ENCODE results near the gene ZNF653.
A peak's percentile ranks its signal among the peaks of the same experiment; 100 is the strongest.

The ZNF653 gene

DNA sequence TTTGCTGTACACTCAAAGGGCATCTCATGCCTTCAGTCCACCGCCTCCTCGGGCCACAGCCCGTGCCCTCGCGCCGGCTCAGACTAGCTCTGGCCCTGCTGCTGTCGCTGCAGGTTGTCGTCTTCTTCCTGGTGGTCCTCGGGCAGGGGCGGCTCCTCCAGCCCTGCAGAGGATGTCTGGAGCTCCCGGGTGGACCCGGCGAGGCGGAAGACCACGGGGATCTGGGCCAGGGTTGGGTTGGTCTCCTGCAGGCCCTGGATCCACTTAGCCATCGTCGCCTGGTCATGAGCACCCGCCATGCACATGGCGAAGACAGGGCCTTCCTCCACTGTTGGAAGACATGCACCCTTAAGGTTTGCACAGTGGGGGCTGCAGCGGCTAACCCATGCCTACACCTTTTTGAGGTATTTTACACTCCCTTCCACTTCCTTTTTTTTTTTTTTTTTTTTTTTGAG, 489 bp upstream of the ZNF653 start:
- DNase-seq (ENCODE audit: low read depth in 1 of 2, low spot score in 1 of 2) = no peak
- TF ChIP-seq POLR2AphosphoS5 (IDR thresholded peaks at IDR 0.05; ENCODE audit: low read depth) (no peak; the same call in none of the 2 replicates), SPI1 (IDR thresholded peaks at IDR 0.05; ENCODE audit: borderline replicate concordance, low read depth) (peak; percentile 79)
- Histone ChIP-seq H3K27ac (replicated peaks) (peak overlapping the region; percentile 53), H3K27me3 (ENCODE audit: insufficient read depth, poor library complexity, severe bottlenecking) (no peaks in the 10 kb centered on the region), H3K4me3 (replicated peaks; ENCODE audit: insufficient read depth, low read length) (peak overlapping the region; percentile 92)

DNA sequence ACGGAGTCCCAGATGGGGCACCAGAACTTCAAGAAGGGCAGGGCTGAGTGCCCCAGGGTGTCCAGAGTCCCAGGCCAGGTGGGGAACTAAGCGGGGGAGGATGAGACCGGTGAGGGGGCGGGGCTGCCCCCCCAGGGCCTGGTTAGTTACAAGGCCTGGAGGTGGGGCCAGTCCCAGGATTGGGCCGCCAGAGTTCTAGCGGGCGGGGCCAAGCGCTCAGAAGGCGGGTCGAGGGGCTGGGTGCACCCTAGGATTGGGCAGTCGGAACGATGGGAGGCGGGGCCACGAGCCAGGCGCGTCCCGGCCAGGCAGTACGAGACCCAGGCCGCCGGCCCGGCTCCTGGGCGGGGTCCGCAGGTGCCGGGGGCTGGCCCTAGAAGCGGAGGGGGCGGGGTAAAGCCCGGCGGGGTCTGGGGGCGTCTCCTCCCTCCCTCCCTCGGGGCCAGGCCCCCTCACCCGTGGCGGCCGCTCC, 571 bp downstream of the ZNF653 start:
- no peaks in the 10 kb centered on the region for H3K27me3 ChIP-seq (ENCODE audit: insufficient read depth, poor library complexity, severe bottlenecking)
- TF ChIP-seq POLR2AphosphoS5 (IDR thresholded peaks at IDR 0.05; ENCODE audit: low read depth) (no peak), SPI1 (IDR thresholded peaks at IDR 0.05; ENCODE audit: borderline replicate concordance, low read depth) (no peak), GABPA (IDR thresholded peaks at IDR 0.05; ENCODE audit: low read depth) (no peak)
- TF ChIP-seq, protein P1, sequence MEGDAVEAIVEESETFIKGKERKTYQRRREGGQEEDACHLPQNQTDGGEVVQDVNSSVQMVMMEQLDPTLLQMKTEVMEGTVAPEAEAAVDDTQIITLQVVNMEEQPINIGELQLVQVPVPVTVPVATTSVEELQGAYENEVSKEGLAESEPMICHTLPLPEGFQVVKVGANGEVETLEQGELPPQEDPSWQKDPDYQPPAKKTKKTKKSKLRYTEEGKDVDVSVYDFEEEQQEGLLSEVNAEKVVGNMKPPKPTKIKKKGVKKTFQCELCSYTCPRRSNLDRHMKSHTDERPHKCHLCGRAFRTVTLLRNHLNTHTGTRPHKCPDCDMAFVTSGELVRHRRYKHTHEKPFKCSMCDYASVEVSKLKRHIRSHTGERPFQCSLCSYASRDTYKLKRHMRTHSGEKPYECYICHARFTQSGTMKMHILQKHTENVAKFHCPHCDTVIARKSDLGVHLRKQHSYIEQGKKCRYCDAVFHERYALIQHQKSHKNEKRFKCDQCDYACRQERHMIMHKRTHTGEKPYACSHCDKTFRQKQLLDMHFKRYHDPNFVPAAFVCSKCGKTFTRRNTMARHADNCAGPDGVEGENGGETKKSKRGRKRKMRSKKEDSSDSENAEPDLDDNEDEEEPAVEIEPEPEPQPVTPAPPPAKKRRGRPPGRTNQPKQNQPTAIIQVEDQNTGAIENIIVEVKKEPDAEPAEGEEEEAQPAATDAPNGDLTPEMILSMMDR (IDR thresholded peaks at IDR 0.05; ENCODE audit: insufficient read depth, low read length) = no peak
- TF ChIP-seq, protein P2, sequence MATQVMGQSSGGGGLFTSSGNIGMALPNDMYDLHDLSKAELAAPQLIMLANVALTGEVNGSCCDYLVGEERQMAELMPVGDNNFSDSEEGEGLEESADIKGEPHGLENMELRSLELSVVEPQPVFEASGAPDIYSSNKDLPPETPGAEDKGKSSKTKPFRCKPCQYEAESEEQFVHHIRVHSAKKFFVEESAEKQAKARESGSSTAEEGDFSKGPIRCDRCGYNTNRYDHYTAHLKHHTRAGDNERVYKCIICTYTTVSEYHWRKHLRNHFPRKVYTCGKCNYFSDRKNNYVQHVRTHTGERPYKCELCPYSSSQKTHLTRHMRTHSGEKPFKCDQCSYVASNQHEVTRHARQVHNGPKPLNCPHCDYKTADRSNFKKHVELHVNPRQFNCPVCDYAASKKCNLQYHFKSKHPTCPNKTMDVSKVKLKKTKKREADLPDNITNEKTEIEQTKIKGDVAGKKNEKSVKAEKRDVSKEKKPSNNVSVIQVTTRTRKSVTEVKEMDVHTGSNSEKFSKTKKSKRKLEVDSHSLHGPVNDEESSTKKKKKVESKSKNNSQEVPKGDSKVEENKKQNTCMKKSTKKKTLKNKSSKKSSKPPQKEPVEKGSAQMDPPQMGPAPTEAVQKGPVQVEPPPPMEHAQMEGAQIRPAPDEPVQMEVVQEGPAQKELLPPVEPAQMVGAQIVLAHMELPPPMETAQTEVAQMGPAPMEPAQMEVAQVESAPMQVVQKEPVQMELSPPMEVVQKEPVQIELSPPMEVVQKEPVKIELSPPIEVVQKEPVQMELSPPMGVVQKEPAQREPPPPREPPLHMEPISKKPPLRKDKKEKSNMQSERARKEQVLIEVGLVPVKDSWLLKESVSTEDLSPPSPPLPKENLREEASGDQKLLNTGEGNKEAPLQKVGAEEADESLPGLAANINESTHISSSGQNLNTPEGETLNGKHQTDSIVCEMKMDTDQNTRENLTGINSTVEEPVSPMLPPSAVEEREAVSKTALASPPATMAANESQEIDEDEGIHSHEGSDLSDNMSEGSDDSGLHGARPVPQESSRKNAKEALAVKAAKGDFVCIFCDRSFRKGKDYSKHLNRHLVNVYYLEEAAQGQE (IDR thresholded peaks at IDR 0.05; ENCODE audit: insufficient replicate concordance, low read depth) = no peak
- H3K4me3 ChIP-seq (replicated peaks; ENCODE audit: insufficient read depth, low read length) = peak overlapping the region; percentile 92
- peak overlapping the region; percentile 53 for H3K27ac ChIP-seq (replicated peaks)
- peak; percentile 89 to 96 for DNase-seq (ENCODE audit: low read depth in 1 of 2, low spot score in 1 of 2)

DNA sequence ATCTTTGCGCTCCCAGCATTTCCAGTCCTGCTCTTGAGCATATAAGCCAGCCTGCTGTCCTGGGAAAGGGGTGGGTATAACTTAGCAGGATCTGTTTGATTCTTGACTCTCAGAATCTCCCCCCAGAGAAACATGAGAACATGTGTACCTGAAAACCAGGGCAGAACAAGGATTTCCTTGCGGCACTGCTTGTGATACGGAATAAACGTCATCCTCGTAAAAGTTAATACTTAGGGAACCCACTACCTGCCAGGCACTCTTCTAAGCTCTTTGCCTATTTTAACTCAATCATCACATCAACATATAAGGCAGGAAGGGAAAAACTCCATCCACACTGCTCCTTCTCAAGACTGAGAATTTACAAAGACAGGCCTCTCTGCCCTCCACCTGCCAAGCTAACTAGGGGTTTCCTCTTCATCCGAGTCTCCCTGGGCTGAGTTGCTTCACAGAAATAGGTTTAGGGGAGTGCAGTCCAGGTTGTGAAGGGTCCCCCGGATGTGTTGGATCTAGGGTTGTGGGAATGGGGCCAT, 1.1 kb downstream of the ZNF653 start:
- no peak overlapping the region for H3K27ac ChIP-seq (replicated peaks)
- TF ChIP-seq, protein P1 (IDR thresholded peaks at IDR 0.05; ENCODE audit: insufficient read depth, low read length) = no peak
- TF ChIP-seq, protein P2 (IDR thresholded peaks at IDR 0.05; ENCODE audit: insufficient replicate concordance, low read depth) = no peak
- no peak for TF ChIP-seq SPI1 (IDR thresholded peaks at IDR 0.05; ENCODE audit: borderline replicate concordance, low read depth)
- no peak for TF ChIP-seq POLR2AphosphoS5 (IDR thresholded peaks at IDR 0.05; ENCODE audit: low read depth)
- TF ChIP-seq GABPA (IDR thresholded peaks at IDR 0.05; ENCODE audit: low read depth) = no peak
- H3K27me3 ChIP-seq (ENCODE audit: insufficient read depth, poor library complexity, severe bottlenecking) = no peaks in the 10 kb centered on the region
- no peak for DNase-seq (ENCODE audit: low read depth in 1 of 2, low spot score in 1 of 2)
- peak overlapping the region; percentile 92 for H3K4me3 ChIP-seq (replicated peaks; ENCODE audit: insufficient read depth, low read length)

DNA sequence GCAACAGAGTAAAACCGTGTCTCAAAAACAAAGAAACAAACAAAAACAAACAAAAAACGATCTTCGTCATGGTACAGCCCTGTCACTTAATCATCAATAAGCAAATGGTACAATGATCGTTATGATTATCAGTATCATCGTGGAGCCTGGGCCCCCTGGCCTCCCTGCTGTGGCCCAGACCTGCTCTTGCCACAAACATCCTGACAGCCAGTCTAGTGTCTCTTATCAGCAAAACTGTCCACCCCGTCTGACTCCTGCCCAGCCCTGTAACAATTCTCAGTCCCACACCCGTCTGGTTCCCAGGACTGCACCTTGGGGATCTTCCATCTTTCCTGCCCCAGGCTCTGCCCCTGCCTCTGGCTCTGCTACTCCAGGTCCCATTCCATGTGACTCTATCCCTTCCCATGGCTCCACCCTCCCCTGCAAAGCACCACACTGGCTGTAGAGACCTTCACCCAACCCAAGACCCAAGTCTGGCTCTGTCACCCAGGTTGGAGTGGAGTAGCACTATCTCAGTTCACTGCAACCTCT, 5.7 kb downstream of the ZNF653 start:
- H3K27me3 ChIP-seq (ENCODE audit: insufficient read depth, poor library complexity, severe bottlenecking) = no peaks in the 10 kb centered on the region
- no peak for DNase-seq (ENCODE audit: low read depth in 1 of 2, low spot score in 1 of 2)
- H3K27ac ChIP-seq (replicated peaks) = no peak overlapping the region
- TF ChIP-seq POLR2AphosphoS5 (IDR thresholded peaks at IDR 0.05; ENCODE audit: low read depth) = no peak
- no peak for TF ChIP-seq SPI1 (IDR thresholded peaks at IDR 0.05; ENCODE audit: borderline replicate concordance, low read depth)
- TF ChIP-seq, protein P2 (IDR thresholded peaks at IDR 0.05; ENCODE audit: insufficient replicate concordance, low read depth) = no peak
- no peak for TF ChIP-seq GABPA (IDR thresholded peaks at IDR 0.05; ENCODE audit: low read depth)
- TF ChIP-seq, protein P1 (IDR thresholded peaks at IDR 0.05; ENCODE audit: insufficient read depth, low read length) = no peak
- no peak overlapping the region for H3K4me3 ChIP-seq (replicated peaks; ENCODE audit: insufficient read depth, low read length)
